ENCODE measurements around the gene PRIMPOL.
"Not testable (repeated sequence)": the region's sequence is repeated elsewhere in the genome, so short reads cannot be mapped to it uniquely, and the experiment has no call there.

PRIMPOL gene

GRCh38 chr4:184636897-184637296 is 12.6 kb upstream of the PRIMPOL start:
- no peak for DNase-seq (ENCODE audit: low read depth in 2 of 2)

DNA sequence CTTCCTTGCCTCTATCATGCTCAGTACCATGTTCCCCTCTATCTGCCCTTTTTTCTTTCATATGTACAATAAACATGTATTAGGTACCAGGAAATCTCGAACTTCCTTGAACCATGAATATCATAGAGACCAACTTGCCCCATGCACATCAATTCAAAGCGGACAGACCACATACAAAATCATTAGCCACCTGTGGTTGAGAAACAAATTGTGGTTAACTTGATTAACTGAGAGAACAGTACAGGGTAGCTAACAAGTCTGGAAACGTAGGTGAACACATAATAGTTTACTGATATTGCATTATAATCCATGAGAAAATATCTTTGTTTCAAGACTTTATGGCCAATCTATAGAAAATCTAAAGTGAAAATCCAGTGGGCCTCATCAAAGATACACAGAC is 8.5 kb upstream of the PRIMPOL start:
- no peak for DNase-seq (ENCODE audit: low read depth in 2 of 2)

GRCh38 chr4:184641451-184641850 is 8.1 kb upstream of the PRIMPOL start:
- DNase-seq (ENCODE audit: low read depth in 2 of 2) = no peak

GRCh38 chr4:184643731-184644130 is 5.8 kb upstream of the PRIMPOL start:
- no peak for DNase-seq (ENCODE audit: low read depth in 2 of 2)

GRCh38 chr4:184644553-184645307 is 4.8 kb upstream of the PRIMPOL start:
- no peak for DNase-seq (ENCODE audit: low read depth in 2 of 2)

DNA sequence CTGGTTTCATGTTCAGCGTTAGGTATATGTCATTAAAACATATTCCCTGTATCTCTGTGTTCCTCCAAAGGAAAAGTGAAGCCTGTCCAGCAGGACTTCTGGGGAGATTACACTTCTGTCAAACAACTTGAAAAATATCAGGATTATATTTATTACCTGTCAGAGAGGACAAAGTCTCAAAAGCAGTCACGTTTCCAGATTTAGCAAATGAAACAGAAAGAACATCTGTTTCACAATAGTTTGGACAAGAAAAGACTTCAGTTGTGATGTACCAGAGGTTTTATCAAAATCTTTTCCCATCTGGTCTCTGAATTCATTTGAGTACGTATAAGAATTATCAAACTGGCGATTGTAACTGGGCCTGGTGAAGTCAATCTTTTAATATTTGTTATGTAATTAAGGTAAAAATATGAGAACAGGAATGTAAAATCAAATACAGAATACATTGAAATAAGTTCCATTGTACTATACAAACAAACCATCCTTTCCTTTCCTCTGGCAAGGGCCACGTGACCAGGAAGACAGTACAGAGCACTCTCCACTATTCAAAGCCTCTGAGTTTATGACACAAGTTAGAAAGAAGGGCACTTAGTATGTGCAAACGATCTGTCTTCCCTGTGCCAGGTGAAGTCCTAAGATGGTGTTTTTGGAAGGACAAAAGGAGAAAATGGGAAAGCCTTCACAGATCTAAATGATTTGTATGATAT is 3.5 kb upstream of the PRIMPOL start:
- DNase-seq (ENCODE audit: low read depth in 2 of 2) = no peak

- no peak for DNase-seq (ENCODE audit: low read depth in 2 of 2)
Observed at GRCh38 chr4:184647266-184648053, 2.1 kb upstream of the PRIMPOL start.

DNA sequence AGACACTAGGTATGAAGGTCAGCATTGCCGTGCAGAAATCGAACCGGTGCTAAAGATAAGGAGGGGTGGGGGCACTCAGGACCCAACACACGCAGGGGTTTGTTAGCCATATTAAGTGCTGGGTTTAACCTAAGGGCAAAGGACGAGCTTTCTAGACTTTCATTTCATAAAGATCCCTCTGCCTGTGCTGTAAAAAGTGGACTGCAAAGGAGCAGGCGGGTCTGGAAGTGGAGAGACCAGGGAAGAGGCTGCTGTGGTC is 1.6 kb upstream of the PRIMPOL start:
- DNase-seq (ENCODE audit: low read depth in 2 of 2) = no peak

DNA sequence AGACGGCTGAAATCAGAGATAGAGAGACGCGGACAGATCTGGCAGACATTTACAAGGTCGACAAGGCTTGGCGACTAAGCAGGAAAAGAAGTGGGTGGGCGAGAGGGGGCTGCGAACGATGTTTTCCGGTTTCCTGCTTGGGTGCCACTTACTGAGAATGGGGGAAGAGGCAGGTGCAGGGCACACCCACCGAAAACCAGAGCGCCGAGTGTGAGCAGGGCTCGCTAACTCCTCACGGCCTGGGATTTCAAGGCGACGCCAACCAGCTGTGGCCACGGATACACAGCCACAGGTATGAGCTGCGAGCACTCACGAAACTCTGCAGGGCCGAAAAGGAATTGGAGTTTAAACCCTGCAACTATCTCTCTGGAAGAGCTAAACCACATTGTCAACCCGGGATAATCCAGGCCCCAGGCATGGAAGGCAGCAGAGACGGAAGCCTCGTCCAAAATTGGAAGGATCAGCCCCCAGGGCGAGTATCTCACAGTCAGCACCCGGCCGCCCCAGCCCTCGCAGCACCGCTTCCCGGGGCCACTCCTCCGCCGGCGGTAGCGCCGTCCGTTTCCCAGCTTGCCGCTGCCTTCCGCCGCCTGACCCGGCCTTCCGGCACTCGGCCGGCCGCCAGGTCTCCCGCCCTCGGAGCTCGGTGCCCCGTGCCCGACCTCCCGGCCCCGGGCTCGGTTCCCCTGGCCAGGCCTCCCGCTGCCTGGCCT is 1.1 kb upstream of the PRIMPOL start:
- DNase-seq (ENCODE audit: low read depth in 2 of 2) = peak; percentile 10 to 25

DNA sequence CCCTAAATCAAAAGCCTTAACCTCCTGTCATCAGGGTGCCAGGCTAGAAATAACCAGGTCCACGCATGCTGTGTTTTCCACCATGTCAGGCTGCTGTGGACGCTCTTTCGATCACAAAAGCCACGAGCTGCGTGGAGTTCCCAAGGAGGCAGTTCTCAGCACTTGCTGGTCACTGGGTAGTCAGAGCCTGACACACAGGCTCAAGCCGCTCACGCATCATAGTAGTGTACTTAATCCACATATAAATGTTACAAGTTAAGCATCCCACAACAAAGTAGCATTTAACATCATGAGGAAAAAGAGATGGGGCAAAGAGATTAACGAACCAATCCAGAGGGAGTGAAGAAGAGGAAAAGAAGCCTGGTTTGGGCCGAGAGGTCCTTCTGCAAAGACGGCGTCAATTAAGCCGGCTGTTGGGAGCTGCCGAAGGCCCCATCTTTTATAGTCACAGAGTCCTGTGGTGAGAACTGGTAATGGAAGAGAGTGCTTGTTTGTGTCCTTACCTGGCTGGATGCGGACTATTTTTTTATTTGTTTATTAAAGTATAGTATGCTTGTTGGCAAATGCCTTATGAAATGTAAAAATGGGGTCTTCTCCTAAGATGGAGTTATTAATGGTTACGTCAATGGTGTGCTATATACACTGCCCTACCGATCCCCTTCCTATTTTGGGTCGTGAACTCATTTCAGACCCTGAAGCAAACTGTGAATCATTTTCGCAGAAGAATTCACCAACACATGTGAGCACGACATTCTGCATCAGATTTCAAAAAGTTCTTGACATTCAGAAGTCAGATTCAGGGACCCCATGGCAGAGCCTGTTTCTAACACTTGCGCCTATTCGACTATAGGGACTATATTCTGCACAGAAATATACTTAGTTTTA is 675 bp downstream of the PRIMPOL start:
- no peak for DNase-seq (ENCODE audit: low read depth in 2 of 2)

DNA sequence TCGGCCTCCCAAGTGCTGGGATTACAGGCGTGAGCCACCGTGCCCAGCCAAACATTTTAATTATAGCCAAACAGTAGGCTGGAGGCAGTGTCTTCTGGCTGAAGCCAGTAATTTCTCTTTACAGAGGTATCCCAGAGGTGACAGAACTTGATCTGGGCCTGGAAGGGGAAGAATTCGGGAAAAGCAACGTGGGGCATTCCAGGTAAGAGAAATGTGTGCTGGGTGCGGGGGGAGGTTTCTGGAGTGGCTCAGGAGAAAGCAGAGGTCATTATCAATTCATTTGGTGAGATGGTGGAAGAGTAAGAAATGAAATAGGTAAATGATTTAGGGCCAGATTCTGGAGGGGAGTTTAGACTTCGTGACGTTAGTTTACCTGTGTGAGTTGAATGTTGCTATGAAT is 2.4 kb downstream of the PRIMPOL start:
- no peak for DNase-seq (ENCODE audit: low read depth in 2 of 2)

- DNase-seq (ENCODE audit: low read depth in 2 of 2) = not testable (repeated sequence)
Observed at GRCh38 chr4:184652681-184653080, 3.1 kb downstream of the PRIMPOL start.

- no peak for DNase-seq (ENCODE audit: low read depth in 2 of 2)
Observed at GRCh38 chr4:184653650-184654049, 4.1 kb downstream of the PRIMPOL start.

DNA sequence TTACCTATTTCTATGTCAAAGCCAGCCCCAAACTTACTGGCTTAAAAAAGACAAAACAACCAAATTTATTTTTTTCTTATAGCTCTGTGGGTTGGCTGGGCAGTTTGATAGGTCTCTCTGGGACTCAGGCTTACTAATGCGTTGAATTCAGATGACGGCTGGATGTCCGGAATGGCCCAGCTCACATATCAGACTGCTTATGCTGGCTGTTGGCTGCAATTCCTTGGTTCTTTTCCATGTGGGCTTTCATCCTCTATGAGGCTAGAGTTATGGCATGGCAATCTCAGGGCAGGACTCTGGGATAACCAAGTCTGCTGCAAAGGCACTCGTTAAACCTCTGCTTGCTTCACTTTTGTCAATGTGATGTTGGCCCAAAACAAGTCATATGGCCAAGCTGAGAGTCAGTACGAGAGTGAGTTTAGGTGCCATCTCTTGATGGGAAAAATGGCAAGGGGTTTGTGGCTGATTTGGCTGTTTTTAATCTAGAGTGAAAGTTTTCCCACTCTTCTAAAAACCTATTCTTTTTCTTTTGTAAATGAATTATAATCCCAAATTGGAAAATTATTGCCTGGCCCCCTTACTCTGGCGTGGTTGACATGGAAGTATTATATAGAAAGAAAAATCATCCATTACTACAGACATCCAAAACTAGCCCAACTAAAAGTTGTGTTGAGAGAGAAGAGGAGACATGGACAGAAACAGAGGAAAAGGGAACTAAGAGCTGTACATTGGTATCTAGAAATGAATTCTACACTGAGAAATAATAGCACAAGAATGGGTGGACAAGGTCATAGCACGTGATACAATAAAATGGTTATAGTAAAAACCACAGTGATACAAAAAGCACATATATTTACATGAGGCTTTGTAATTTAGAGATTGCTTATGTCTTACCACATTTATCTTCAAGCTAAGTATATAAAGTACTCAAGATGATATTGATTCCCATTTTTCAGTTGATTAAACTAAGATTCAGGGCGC is 6.6 kb downstream of the PRIMPOL start:
- DNase-seq (ENCODE audit: low read depth in 2 of 2) = no peak

DNA sequence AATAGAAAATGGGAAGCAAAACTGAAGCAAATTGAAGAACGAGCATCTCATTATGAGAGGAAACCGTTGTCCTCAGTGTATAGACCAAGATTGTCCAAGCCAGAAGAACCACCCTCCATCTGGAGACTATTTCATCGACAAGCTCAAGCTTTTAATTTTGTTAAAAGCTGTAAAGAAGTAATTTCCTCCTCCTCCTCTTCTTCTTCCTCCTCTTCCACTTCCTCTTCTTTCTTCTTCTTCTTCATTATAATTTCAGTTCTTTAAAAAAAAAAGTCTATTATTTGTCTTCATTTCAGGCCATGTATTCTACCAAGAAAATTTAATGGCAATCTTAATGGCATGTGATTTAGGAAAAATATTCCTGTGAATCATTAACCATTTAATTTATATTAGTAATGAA is 7.6 kb downstream of the PRIMPOL start:
- no peak for DNase-seq (ENCODE audit: low read depth in 2 of 2)

GRCh38 chr4:184657820-184658219 is 8.3 kb downstream of the PRIMPOL start:
- DNase-seq (ENCODE audit: low read depth in 2 of 2) = not testable (repeated sequence)

- no peak for DNase-seq (ENCODE audit: low read depth in 2 of 2)
Observed at GRCh38 chr4:184660978-184661377, 11.4 kb downstream of the PRIMPOL start.

- DNase-seq (ENCODE audit: low read depth in 2 of 2) = no peak
Observed at GRCh38 chr4:184662236-184662635, 12.7 kb downstream of the PRIMPOL start.

DNA sequence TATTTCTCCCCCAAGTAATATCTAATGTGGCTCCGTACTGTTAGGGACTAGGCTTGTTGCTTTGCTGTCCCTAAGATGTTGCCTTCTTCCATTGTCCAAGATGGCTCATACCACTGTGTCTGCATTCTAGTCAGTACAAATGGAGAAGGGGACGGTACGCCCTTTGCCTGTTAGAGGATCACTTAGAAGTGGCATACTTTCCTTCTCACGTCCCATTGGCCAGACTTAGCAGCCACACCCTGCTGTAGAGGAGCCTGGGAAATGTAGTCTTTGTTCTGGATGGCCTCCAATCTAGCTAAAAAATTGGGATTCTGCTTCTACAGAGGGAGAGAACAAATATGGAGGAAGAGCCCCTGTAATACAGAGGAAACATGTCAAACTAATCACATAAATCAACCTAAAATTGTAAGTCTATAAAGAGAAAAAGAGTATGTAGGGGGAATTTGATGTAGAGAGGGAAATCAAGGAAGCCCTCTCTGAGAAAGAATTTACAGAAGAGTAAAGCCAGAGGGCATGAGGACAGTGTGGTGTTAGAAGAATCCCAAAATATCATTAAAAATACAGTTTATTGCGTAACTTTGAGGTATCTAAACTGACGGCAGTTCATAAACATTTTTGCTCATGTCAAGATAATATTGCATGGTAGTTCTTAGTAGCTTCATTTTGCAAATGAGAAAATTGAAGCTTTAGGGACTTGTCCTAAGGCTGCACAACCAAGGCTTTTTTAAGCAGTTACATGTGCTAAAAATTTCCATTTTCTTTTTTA is 15.1 kb downstream of the PRIMPOL start:
- DNase-seq (ENCODE audit: low read depth in 2 of 2) = no peak
